T-helper 2 cell treated with Interferon-gamma antibody and Interleukin-4, amounts not matched to agents 5 μg/mL and 100 μg/mL, for 36 hours (primary cell): Measurements from ENCODE around the gene LSM5.
A peak's percentile ranks its signal among the peaks of the same experiment; 100 is the strongest.

ENCODE experiments used
- DNase-seq: peaks from one replicate; pipeline ENCODE4 v3.0.0; 2021; ENCODE audit warnings: low spot score
- H3K27ac Mint-ChIP-seq: one replicate; pipeline ENCODE4 v1.8.0; 2021; ENCODE audit warnings: mild to moderate bottlenecking, mixed read lengths
- H3K27me3 Mint-ChIP-seq: one replicate; pipeline ENCODE4 v1.8.0; 2021; ENCODE audit warnings: low read depth, mixed read lengths
- H3K36me3 Mint-ChIP-seq: one replicate; pipeline ENCODE4 v1.8.0; 2021; ENCODE audit warnings: low read depth, mixed read lengths
- H3K4me1 Mint-ChIP-seq: one replicate; pipeline ENCODE4 v1.8.0; 2021; ENCODE audit warnings: low read depth, mixed read lengths
- H3K4me3 Mint-ChIP-seq: one replicate; pipeline ENCODE4 v1.8.0; 2022; ENCODE audit warnings: mild to moderate bottlenecking, moderate library complexity, mixed read lengths
- H3K9me3 Mint-ChIP-seq: one replicate; pipeline ENCODE4 v1.8.0; 2021; ENCODE audit warnings: mixed read lengths

LSM5 gene

GRCh38 chr7:32490127-32490796 is at the start of gene LSM5:
Gene LSM5, minus strand, starts transcription at chr7:32490380. Its CDS starts 15 bp downstream, at chr7:32490365.
- Mint-ChIP-seq H3K4me1 (peaks cover 13% of the 10 kb centered on the region), H3K4me3 (peak within 1 kb of the TSS; percentile 87), H3K9me3 (no peaks in the 10 kb centered on the region), H3K27me3 (no peaks in the 10 kb centered on the region), H3K36me3 (peaks cover 32% of the 10 kb centered on the region), H3K27ac (peak within 1 kb of the TSS; percentile 93)
- peak; percentile 89 for DNase-seq

GRCh38 chr7:32539366-32539765 is 49.2 kb upstream of the LSM5 start:
- H3K27ac Mint-ChIP-seq = no peak overlapping the region
- no peak for DNase-seq
- peaks cover 10% of the 10 kb centered on the region for H3K4me1 Mint-ChIP-seq
- no peaks in the 10 kb centered on the region for H3K9me3 Mint-ChIP-seq
- H3K4me3 Mint-ChIP-seq = no peak overlapping the region
- peaks cover 14% of the 10 kb centered on the region for H3K36me3 Mint-ChIP-seq
- H3K27me3 Mint-ChIP-seq = no peaks in the 10 kb centered on the region

- Mint-ChIP-seq H3K4me3 (no peak overlapping the region), H3K27ac (no peak overlapping the region), H3K27me3 (no peaks in the 10 kb centered on the region), H3K36me3 (peaks cover 8% of the 10 kb centered on the region), H3K9me3 (no peaks in the 10 kb centered on the region), H3K4me1 (peaks cover 10% of the 10 kb centered on the region)
- DNase-seq = no peak
These were observed 47.6 kb upstream of the LSM5 start for GRCh38 chr7:32537760-32538159.

GRCh38 chr7:32536585-32536984 is 46.4 kb upstream of the LSM5 start:
- no peaks in the 10 kb centered on the region for H3K9me3 Mint-ChIP-seq
- H3K27ac Mint-ChIP-seq = no peak overlapping the region
- no peaks in the 10 kb centered on the region for H3K27me3 Mint-ChIP-seq
- H3K36me3 Mint-ChIP-seq = peaks cover 11% of the 10 kb centered on the region
- no peak for DNase-seq
- H3K4me1 Mint-ChIP-seq = peaks cover 10% of the 10 kb centered on the region
- H3K4me3 Mint-ChIP-seq = no peak overlapping the region

- Mint-ChIP-seq H3K9me3 (no peaks in the 10 kb centered on the region), H3K27ac (no peak overlapping the region), H3K4me3 (no peak overlapping the region), H3K27me3 (no peaks in the 10 kb centered on the region), H3K36me3 (peaks cover 11% of the 10 kb centered on the region), H3K4me1 (peaks cover 10% of the 10 kb centered on the region)
- DNase-seq = no peak
These were observed 45.8 kb upstream of the LSM5 start for GRCh38 chr7:32536016-32536415.

- Mint-ChIP-seq H3K27ac (no peak overlapping the region), H3K4me3 (no peak overlapping the region)
These were observed 45.1 kb upstream of the LSM5 start for GRCh38 chr7:32535162-32535702.

GRCh38 chr7:32533276-32534029 is 43.3 kb upstream of the LSM5 start:
- DNase-seq = no peak
- Mint-ChIP-seq H3K9me3 (no peaks in the 10 kb centered on the region), H3K27ac (no peak overlapping the region), H3K4me1 (peaks cover 2% of the 10 kb centered on the region), H3K4me3 (no peak overlapping the region), H3K27me3 (no peaks in the 10 kb centered on the region), H3K36me3 (peaks cover 9% of the 10 kb centered on the region)

More at GRCh38 chr7:32535162-32535702, 45.1 kb upstream of the LSM5 start:
- no peak for DNase-seq
- Mint-ChIP-seq H3K4me1 (peaks cover 8% of the 10 kb centered on the region), H3K27me3 (no peaks in the 10 kb centered on the region), H3K9me3 (no peaks in the 10 kb centered on the region), H3K36me3 (peaks cover 10% of the 10 kb centered on the region)

- H3K36me3 Mint-ChIP-seq = peaks cover 9% of the 10 kb centered on the region
- no peaks in the 10 kb centered on the region for H3K27me3 Mint-ChIP-seq
- no peak for DNase-seq
- no peak overlapping the region for H3K27ac Mint-ChIP-seq
- H3K4me3 Mint-ChIP-seq = no peak overlapping the region
- H3K9me3 Mint-ChIP-seq = no peaks in the 10 kb centered on the region
- H3K4me1 Mint-ChIP-seq = peaks cover 2% of the 10 kb centered on the region
These were observed 42.5 kb upstream of the LSM5 start for GRCh38 chr7:32532716-32533115.

- H3K36me3 Mint-ChIP-seq = peaks cover 9% of the 10 kb centered on the region
- DNase-seq = no peak
- H3K27ac Mint-ChIP-seq = no peak overlapping the region
- peaks cover 2% of the 10 kb centered on the region for H3K4me1 Mint-ChIP-seq
- H3K27me3 Mint-ChIP-seq = no peaks in the 10 kb centered on the region
- no peak overlapping the region for H3K4me3 Mint-ChIP-seq
- H3K9me3 Mint-ChIP-seq = no peaks in the 10 kb centered on the region
These were observed 41.9 kb upstream of the LSM5 start for GRCh38 chr7:32532086-32532485.

GRCh38 chr7:32531402-32531801 is 41.2 kb upstream of the LSM5 start:
- Mint-ChIP-seq H3K4me1 (peaks cover 2% of the 10 kb centered on the region), H3K36me3 (peaks cover 7% of the 10 kb centered on the region), H3K9me3 (no peaks in the 10 kb centered on the region), H3K27ac (no peak overlapping the region), H3K4me3 (no peak overlapping the region), H3K27me3 (no peaks in the 10 kb centered on the region)
- DNase-seq = no peak

- H3K27me3 Mint-ChIP-seq = no peaks in the 10 kb centered on the region
- DNase-seq = no peak
- no peak overlapping the region for H3K4me3 Mint-ChIP-seq
- H3K36me3 Mint-ChIP-seq = peaks cover 24% of the 10 kb centered on the region
- no peak overlapping the region for H3K27ac Mint-ChIP-seq
- no peaks in the 10 kb centered on the region for H3K4me1 Mint-ChIP-seq
- H3K9me3 Mint-ChIP-seq = peaks cover 18% of the 10 kb centered on the region
These were observed 35.7 kb upstream of the LSM5 start for GRCh38 chr7:32525839-32526238.

- Mint-ChIP-seq H3K27ac (no peak overlapping the region), H3K36me3 (peaks cover 34% of the 10 kb centered on the region), H3K9me3 (peaks cover 30% of the 10 kb centered on the region), H3K4me3 (no peak overlapping the region), H3K27me3 (no peaks in the 10 kb centered on the region), H3K4me1 (no peaks in the 10 kb centered on the region)
- no peak for DNase-seq
These were observed 34.5 kb upstream of the LSM5 start for GRCh38 chr7:32524631-32525030.

- no peak for DNase-seq
- no peak overlapping the region for H3K4me3 Mint-ChIP-seq
- H3K4me1 Mint-ChIP-seq = no peaks in the 10 kb centered on the region
- H3K36me3 Mint-ChIP-seq = peaks cover 38% of the 10 kb centered on the region
- peaks cover 30% of the 10 kb centered on the region for H3K9me3 Mint-ChIP-seq
- H3K27me3 Mint-ChIP-seq = no peaks in the 10 kb centered on the region
- H3K27ac Mint-ChIP-seq = no peak overlapping the region
These were observed 32.8 kb upstream of the LSM5 start for GRCh38 chr7:32522746-32523530.

GRCh38 chr7:32519763-32520162 is 29.6 kb upstream of the LSM5 start:
- DNase-seq = no peak
- Mint-ChIP-seq H3K4me3 (no peak overlapping the region), H3K27ac (no peak overlapping the region), H3K27me3 (no peaks in the 10 kb centered on the region), H3K4me1 (peaks cover 5% of the 10 kb centered on the region), H3K36me3 (peaks cover 64% of the 10 kb centered on the region), H3K9me3 (peaks cover 48% of the 10 kb centered on the region)
